ENCODE results near the gene SF3A2. TPM values are rescaled to one million over a fixed set of nuclear protein-coding genes. Genes with fewer than 3 reads are reported as not detected.

The SF3A2 gene
- total and polyA plus RNA-seq, 8 donors: 25.0 to 64.0 (median 31.6) TPM

GRCh38 chr19:2270423-2271233, 34.0 kb downstream of the SF3A2 start:
- TF ChIP-seq CTCF (IDR thresholded peaks at IDR 0.05): no peak
- Histone ChIP-seq H3K27me3 (no peaks in the 10 kb centered on the region), H3K4me3 (peak overlapping the region; percentile 82 to 99 (median 98)), H3K36me3 (peaks cover 0 to 13% (median 5%) of the 10 kb centered on the region in 3 donors), H3K9me3 (no peaks in the 10 kb centered on the region), H3K27ac (peak overlapping the region; percentile 97 to 100 (median 98)), H3K4me1 (peaks cover 8 to 27% (median 20%) of the 10 kb centered on the region in 3 donors)
- intact Hi-C loops (cut with DNase I): loop anchor here in 1 of 3 donors (5.0 kb wide), 1 partner anchor 33 kb away; the partner anchor contains the start of genes PLEKHJ1 and SF3A2
- WGBS, 2 donors: 0% methylated on average over 70 to 88 of the region's 88 CpGs
- FAIRE-seq (no peak), DNase-seq (peak; percentile 79 to 94 (median 86)), ATAC-seq (peak; percentile 35 to 59 (median 56))

GRCh38 chr19:2271234-2272103, 34.8 kb downstream of the SF3A2 start:
- H3K4me3 ChIP-seq: peak overlapping the region; percentile 82 to 99 (median 98)
- peaks cover 8 to 25% (median 20%) of the 10 kb centered on the region in 3 donors for H3K4me1 ChIP-seq
- peak overlapping the region; percentile 97 to 100 (median 98) for H3K27ac ChIP-seq
- intact Hi-C loops (cut with DNase I): loop anchor here in 1 of 3 donors (5.0 kb wide), 1 partner anchor 34 kb away; the partner anchor contains the start of genes PLEKHJ1 and SF3A2
- H3K27me3 ChIP-seq: no peaks in the 10 kb centered on the region
- H3K9me3 ChIP-seq: no peaks in the 10 kb centered on the region
- no peak for TF ChIP-seq CTCF (IDR thresholded peaks at IDR 0.05)
- peaks cover 0 to 13% (median 5%) of the 10 kb centered on the region in 3 donors for H3K36me3 ChIP-seq
- FAIRE-seq (no peak), DNase-seq (peak in 1 of 6 donors; percentile 48), ATAC-seq (no peak)
- 13 to 15% methylated on average over 43 of the region's 43 CpGs for WGBS, 2 donors

GRCh38 chr19:2273356-2274184, 36.9 kb downstream of the SF3A2 start:
- no peak for FAIRE-seq
- WGBS, 2 donors: 13 to 17% methylated on average over 42 to 45 of the region's 45 CpGs
- peak; percentile 26 to 32 (median 29) for ATAC-seq
- TF ChIP-seq CTCF (IDR thresholded peaks at IDR 0.05): peak; percentile 91 to 98 (median 96)
- H3K4me1 ChIP-seq: peaks cover 8 to 21% (median 14%) of the 10 kb centered on the region in 3 donors
- H3K9me3 ChIP-seq: no peaks in the 10 kb centered on the region
- peaks cover 0 to 13% (median 5%) of the 10 kb centered on the region in 3 donors for H3K36me3 ChIP-seq
- no peaks in the 10 kb centered on the region for H3K27me3 ChIP-seq
- peak overlapping the region in 2 of 4 donors; percentile 54 to 70 for H3K27ac ChIP-seq
- peak; percentile 60 to 94 (median 83) for DNase-seq
- intact Hi-C loops (cut with DNase I): loop anchor here in 1 of 3 donors (5.0 kb wide), 1 partner anchor 36 kb away; the partner anchor contains the start of genes PLEKHJ1 and SF3A2
- H3K4me3 ChIP-seq: peak overlapping the region in 2 of 4 donors; percentile 11 to 28

GRCh38 chr19:2274185-2274711, 37.6 kb downstream of the SF3A2 start:
- no peak for DNase-seq
- Histone ChIP-seq H3K27me3 (no peaks in the 10 kb centered on the region), H3K4me3 (peak overlapping the region in 1 of 4 donors; percentile 28), H3K36me3 (peaks cover 0 to 13% (median 5%) of the 10 kb centered on the region in 3 donors), H3K9me3 (no peaks in the 10 kb centered on the region), H3K4me1 (peaks cover 8 to 18% (median 12%) of the 10 kb centered on the region in 3 donors), H3K27ac (peak overlapping the region in 3 of 4 donors; percentile 8 to 70 (median 54))
- intact Hi-C loops (cut with DNase I): loop anchor here in 1 of 3 donors (5.0 kb wide), 1 partner anchor 37 kb away; the partner anchor contains the start of genes PLEKHJ1 and SF3A2
- TF ChIP-seq CTCF (IDR thresholded peaks at IDR 0.05): no peak
- 86 to 90% methylated on average over 9 of the region's 9 CpGs for WGBS, 2 donors
- ATAC-seq: no peak
- FAIRE-seq: no peak

All from pancreas (tissue), 10 donors.